GM12801 (cell line): ENCODE data around the gene SULF2.

Experiments used
- CTCF ChIP-seq: IDR thresholded peaks from one replicate; pipeline ENCODE4 v1.5.1; 2011; ENCODE audit warnings: control low read depth; ENCODE audit not compliant: insufficient read length; ENCODE audit errors: extremely low read depth

SULF2 gene

GRCh38 chr20:47635256-47635655 lies 150.0 kb downstream of the SULF2 start:
- TF ChIP-seq CTCF, result no peak

- TF ChIP-seq CTCF, result no peak
Measured at GRCh38 chr20:47631078-47631477, 154.2 kb downstream of the SULF2 start.

- TF ChIP-seq CTCF, result no peak
Measured at GRCh38 chr20:47629907-47630306, 155.4 kb downstream of the SULF2 start.

GRCh38 chr20:47627540-47627939 lies 157.7 kb downstream of the SULF2 start:
- TF ChIP-seq CTCF, result no peak

- no peak for TF ChIP-seq CTCF
Measured at GRCh38 chr20:47623206-47623605, 162.1 kb downstream of the SULF2 start.

GRCh38 chr20:47622118-47622665 lies 163.1 kb downstream of the SULF2 start:
- TF ChIP-seq CTCF, result no peak

GRCh38 chr20:47620808-47621805 lies 164.2 kb downstream of the SULF2 start:
- no peak for TF ChIP-seq CTCF
